Measurements from ENCODE around the gene FOXE1. TPM values are rescaled to one million over a fixed set of nuclear protein-coding genes. Genes with fewer than 3 reads are reported as not detected.

Gene FOXE1
- total and polyA plus RNA-seq, 2 experiments from 2014 or later, result 0.45 TPM; not detected in 1

- H3K79me2 ChIP-seq (replicated peaks; ENCODE audit: insufficient read depth), result no peaks in the 10 kb centered on the region
- TF ChIP-seq REST (IDR thresholded peaks at IDR 0.05; ENCODE audit: unreplicated experiment) (no peak), STAT1 (IDR thresholded peaks at IDR 0.05; ENCODE audit: unreplicated experiment) (no peak), ZNF462 (CRISPR knock-in tag; IDR thresholded peaks at IDR 0.05) (no peak), NANOG (IDR thresholded peaks at IDR 0.05; ENCODE audit: borderline replicate concordance) (no peak), CTCF (conservative IDR thresholded peaks at IDR 0.05; ENCODE audit: low read depth in 2 of 2) (no peak), EZH2phosphoT487 (IDR thresholded peaks at IDR 0.05; ENCODE audit: unreplicated experiment) (no peak), CREB1 (CRISPR knock-in tag; IDR thresholded peaks at IDR 0.05; ENCODE audit: low read depth) (no peak), EZH2 (IDR thresholded peaks at IDR 0.05; ENCODE audit: low read depth, unreplicated experiment) (no peak), ZNF114 (CRISPR knock-in tag; IDR thresholded peaks at IDR 0.05) (no peak), POLR2AphosphoS5 (IDR thresholded peaks at IDR 0.05; ENCODE audit: low read depth) (no peak), ETS1 (IDR thresholded peaks at IDR 0.05) (no peak), ZNF331 (CRISPR knock-in tag; IDR thresholded peaks at IDR 0.05; ENCODE audit: low read depth) (no peak), JUNB (IDR thresholded peaks at IDR 0.05; ENCODE audit: unreplicated experiment) (no peak)
- no peaks in the 10 kb centered on the region for H4K20me1 ChIP-seq (replicated peaks; ENCODE audit: insufficient read depth)
- peaks cover 32% of the 10 kb centered on the region for H3K27me3 ChIP-seq (ENCODE audit: insufficient read depth)
- H3K4me3 ChIP-seq, result no peak overlapping the region
- peaks cover 19% of the 10 kb centered on the region; the same call in 2 of the 3 replicates for H3K9me3 Mint-ChIP-seq
- H3K27ac Mint-ChIP-seq, result no peak overlapping the region
- H3K4me1 Mint-ChIP-seq, result peaks cover 14% of the 10 kb centered on the region
- no peak overlapping the region for H2AFZ ChIP-seq
- H3K36me3 ChIP-seq (ENCODE audit: insufficient read depth), result no peaks in the 10 kb centered on the region
- H3K27me3 Mint-ChIP-seq (ENCODE audit: insufficient read depth, low read depth, poor library complexity), result peaks cover 16% of the 10 kb centered on the region
- H3K4me2 ChIP-seq, result no peak overlapping the region
- no peak overlapping the region for H3K27ac ChIP-seq (ENCODE audit: low read depth)
- H3K4me3 Mint-ChIP-seq, result no peak overlapping the region
- H3K36me3 Mint-ChIP-seq (ENCODE audit: low read depth), result peaks cover 4% of the 10 kb centered on the region; the same call in 2 of the 3 replicates
- ATAC-seq, result no peak
- DNase-seq (ENCODE audit: low spot score), result no peak
- no peaks in the 10 kb centered on the region for H3K9me2 ChIP-seq (ENCODE audit: insufficient read depth)
- no peaks in the 10 kb centered on the region for H3F3A ChIP-seq (replicated peaks; ENCODE audit: low read depth)
- H3K4me1 ChIP-seq (ENCODE audit: insufficient read depth), result peaks cover 9% of the 10 kb centered on the region; the same call in 1 of the 2 replicates
Observed at GRCh38 chr9:97866848-97867247, 13.8 kb downstream of the FOXE1 start.
